Liver (tissue), 9 donors: ENCODE measurements around the gene PRCD. TPM values are rescaled to one million over a fixed set of nuclear protein-coding genes. Genes with fewer than 3 reads are reported as not detected.
"Not testable (repeated sequence)": the region's sequence is repeated elsewhere in the genome, so short reads cannot be mapped to it uniquely, and the experiment has no call there.

Experiments used
- DNase-seq: peaks from one replicate; pipeline ENCODE4 v3.0.0-alpha.2; 2017; ENCODE audit warnings: low spot score
- H3K27ac ChIP-seq, 2 donors: one replicate each; pipeline ENCODE4 v1.7.0; 2013; ENCODE audit warnings: inconsistent platforms in 2 of 2, low read length in 2 of 2, control low read depth in 1 of 2, low read depth in 1 of 2, mild to moderate bottlenecking in 1 of 2
- H3K27me3 ChIP-seq, 4 donors: one replicate each; pipeline versions ENCODE4 v1.6.1 to v1.7.0; 2013; ENCODE audit warnings: low read length in 3 of 4, inconsistent platforms in 1 of 4, mild to moderate bottlenecking in 1 of 4, moderate library complexity in 1 of 4; ENCODE audit not compliant: control insufficient read depth in 4 of 4, insufficient read depth in 4 of 4
- H3K36me3 ChIP-seq, 4 donors: one replicate each; pipeline versions ENCODE4 v1.6.1 to v1.7.0; 2013; ENCODE audit warnings: low read length in 3 of 4, mild to moderate bottlenecking in 3 of 4, low read depth in 1 of 4, moderate library complexity in 1 of 4; ENCODE audit not compliant: control insufficient read depth in 4 of 4, insufficient read depth in 3 of 4
- H3K4me1 ChIP-seq, 4 donors: one replicate each; pipeline versions ENCODE4 v1.6.1 to v1.7.0; 2013; ENCODE audit warnings: low read length in 3 of 4, mild to moderate bottlenecking in 3 of 4, moderate library complexity in 1 of 4; ENCODE audit not compliant: control insufficient read depth in 4 of 4, insufficient read depth in 4 of 4
- H3K4me3 ChIP-seq, 3 donors: one replicate each; pipeline versions ENCODE4 v1.6.1 to v1.7.0; 2013; ENCODE audit warnings: low read length in 3 of 3, control low read depth in 1 of 3, low read depth in 1 of 3, mild to moderate bottlenecking in 1 of 3
- H3K9ac ChIP-seq, 2 donors: one replicate each; pipeline ENCODE4 v1.7.0; 2013; ENCODE audit warnings: low read length in 2 of 2, mild to moderate bottlenecking in 2 of 2, moderate library complexity in 2 of 2, control low read depth in 1 of 2, low read depth in 1 of 2
- H3K9me3 ChIP-seq, 4 donors: one replicate each; pipeline versions ENCODE4 v1.6.1 to v1.7.0; 2013; ENCODE audit warnings: low read length in 3 of 4; ENCODE audit not compliant: control insufficient read depth in 4 of 4
- CTCF ChIP-seq: fragments of 150-350 bp; IDR thresholded peaks from 2 replicates; pipeline ENCODE4 v1.5.1; 2017; ENCODE audit warnings: improper control_type of control experiment, low read depth, low read length; ENCODE audit not compliant: missing input control
- FOXA2 ChIP-seq: IDR thresholded peaks from 2 replicates; pipeline ENCODE4 v1.6.1; 2016; ENCODE audit warnings: antibody characterized with exemption
- HNF4G ChIP-seq: IDR thresholded peaks from 2 replicates; pipeline ENCODE4 v1.6.1; 2016; ENCODE audit warnings: antibody characterized with exemption
- JUND ChIP-seq, 2 donors: IDR thresholded peaks; 2 replicates each; pipeline ENCODE4 v1.6.1; 2016; ENCODE audit warnings: antibody characterized with exemption in 2 of 2
- RAD21 ChIP-seq, 2 donors: IDR thresholded peaks; 2 replicates each; pipeline ENCODE4 v1.6.1; 2016; ENCODE audit warnings: antibody characterized with exemption in 2 of 2, mild to moderate bottlenecking in 2 of 2
- RXRA ChIP-seq, 2 donors: IDR thresholded peaks; 2 replicates each; pipeline ENCODE4 v1.6.1; 2017 to 2018; ENCODE audit warnings: antibody characterized with exemption in 2 of 2, mild to moderate bottlenecking in 1 of 2
- SP1 ChIP-seq: IDR thresholded peaks from 2 replicates; pipeline ENCODE4 v1.6.1; 2018; ENCODE audit warnings: antibody characterized with exemption, mild to moderate bottlenecking
- TAF1 ChIP-seq: conservative IDR thresholded peaks from 2 replicates; pipeline ENCODE4 v1.6.1; 2016; ENCODE audit warnings: antibody characterized with exemption, mild to moderate bottlenecking
- YY1 ChIP-seq: IDR thresholded peaks from 2 replicates; pipeline ENCODE4 v1.6.1; 2016; ENCODE audit warnings: antibody characterized with exemption, mild to moderate bottlenecking
- ZBTB33 ChIP-seq: IDR thresholded peaks from 2 replicates; pipeline ENCODE4 v1.6.1; 2016; ENCODE audit warnings: antibody characterized with exemption
- WGBS: extraction: QIAGEN DNeasy Blood & Tissue Kit; methylation state at CpG from one replicate; pipeline ENCODE4 v1.1.7; 2013; 5-methylcytosine and 5-hydroxymethylcytosine counted together
- polyA plus RNA-seq, 2 donors: library from polyadenylated mRNA; stranded (reverse) in 1 of 2; unstranded in 1 of 2; fragments of 200-250 nt in 1 of 2; fragments of >200 nt in 1 of 2; fragmentation: Nextera tagmentation in 1 of 2; extraction: Ambion mirVana in 1 of 2; gene quantifications; one replicate each; pipeline versions ENCODE4 v1.2.1 to v1.2.3, GENCODE V29; 2013 to 2015
- total RNA-seq, 2 donors: library from RNA; depleted of rRNA; stranded (reverse); fragments of >200 nt; gene quantifications; one replicate each; pipeline ENCODE4 v1.2.3, GENCODE V29; 2014
- donor health status: healthy.
- donor health status: healthy.
- donor health status: healthy.
- donor health status: healthy.
- donor health status: healthy.

PRCD gene
- total and polyA plus RNA-seq, 4 donors, result 0.63 to 1.0 (median 0.75) TPM; not detected in 1

GRCh38 chr17:76557368-76558197 is 17.7 kb downstream of the PRCD start (continued):
- peak; percentile 100 for TF ChIP-seq ZBTB33
- peak; percentile 26 for TF ChIP-seq SP1
- no peak for TF ChIP-seq FOXA2
- TF ChIP-seq JUND (IDR thresholded peaks at IDR 0.05), result no peak
- TF ChIP-seq YY1, result peak; percentile 95
- peak; percentile 76 for TF ChIP-seq TAF1
- TF ChIP-seq RXRA (IDR thresholded peaks at IDR 0.05), result peak; percentile 65 to 80

GRCh38 chr17:76558198-76559095 is 18.6 kb downstream of the PRCD start:
- no peak for TF ChIP-seq HNF4G
- TF ChIP-seq CTCF, result peak; percentile 49
- peak; percentile 81 to 83 for TF ChIP-seq RAD21 (IDR thresholded peaks at IDR 0.05)
- Histone ChIP-seq H3K9me3 (no peaks in the 10 kb centered on the region), H3K4me3 (peak overlapping the region; percentile 68 to 99 (median 97)), H3K36me3 (peaks cover 4 to 15% (median 14%) of the 10 kb centered on the region in 4 donors), H3K27me3 (no peaks in the 10 kb centered on the region), H3K4me1 (peaks cover 3 to 32% (median 16%) of the 10 kb centered on the region in 4 donors), H3K9ac (peak overlapping the region; percentile 94 to 96), H3K27ac (peak overlapping the region; percentile 84 to 97)
- no peak for DNase-seq
- under 1% methylated on average over 14 of the region's 14 CpGs for WGBS

DNA sequence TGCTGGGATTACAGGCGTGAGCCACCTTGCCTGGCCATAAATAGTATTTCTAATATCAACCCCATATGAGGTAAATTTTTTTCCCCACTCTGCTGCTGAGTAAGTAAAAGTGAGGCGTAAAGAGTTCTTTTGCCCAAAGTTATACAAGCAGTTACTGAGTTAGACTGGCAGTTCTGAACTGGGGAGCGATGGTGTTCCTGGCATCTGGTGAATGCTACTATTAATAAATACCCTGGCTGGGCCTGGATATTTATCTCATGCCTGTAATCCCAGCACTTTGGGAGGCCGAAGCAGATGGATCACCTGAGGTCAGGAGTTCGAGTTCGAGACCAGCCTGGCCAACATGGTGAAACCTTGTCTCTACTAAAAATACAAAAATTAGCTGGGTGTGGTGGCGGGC is 19.6 kb downstream of the PRCD start:
- not testable (repeated sequence) for DNase-seq, H3K27ac ChIP-seq, H3K27me3 ChIP-seq, H3K9ac ChIP-seq, H3K9me3 ChIP-seq, H3K4me3 ChIP-seq
- Histone ChIP-seq H3K36me3 (peaks cover 4 to 15% (median 14%) of the 10 kb centered on the region in 4 donors), H3K4me1 (peaks cover 3 to 32% (median 16%) of the 10 kb centered on the region in 4 donors)
- WGBS, result 83% methylated on average over 7 of the region's 7 CpGs
